Measurements from ENCODE around the gene RAB11B. TPM values are rescaled to one million over a fixed set of nuclear protein-coding genes. Genes with fewer than 3 reads are reported as not detected.

RAB11B gene
- total and polyA plus RNA-seq, 2 donors (not counting 1 experiment from before 2014, with no cell fraction given): 27.8 to 46.2 TPM

- Histone ChIP-seq H3K27me3 (ENCODE audit: control insufficient read depth, insufficient read depth, low read length) (no peaks in the 10 kb centered on the region), H3K4me1 (ENCODE audit: control insufficient read depth, extremely low read depth, insufficient read depth, low read length) (peaks cover 6% of the 10 kb centered on the region), H3K79me2 (ENCODE audit: control insufficient read depth, insufficient read depth, low read length) (peaks cover 9% of the 10 kb centered on the region), H3K27ac (ENCODE audit: insufficient read depth, low read length) (no peak overlapping the region), H3K9ac (ENCODE audit: insufficient read depth, low read length) (no peak overlapping the region), H3K36me3 (ENCODE audit: control insufficient read depth, insufficient read depth, low read length) (no peaks in the 10 kb centered on the region), H4K20me1 (ENCODE audit: control insufficient read depth, extremely low read depth, insufficient read depth, low read length) (no peaks in the 10 kb centered on the region), H2AFZ (ENCODE audit: low read length) (no peak overlapping the region), H3K9me3 (ENCODE audit: control insufficient read depth, insufficient read depth, low read depth, low read length) (no peaks in the 10 kb centered on the region), H3K4me2 (ENCODE audit: extremely low read depth, insufficient read depth, low read length) (no peak overlapping the region), H3K4me3 (replicated peaks in 1 of 4; ENCODE audit: control extremely low read depth in 1 of 4, insufficient read depth in 1 of 4, low read depth in 3 of 4, low read length in 4 of 4) (no peak overlapping the region)
- DNase-seq (ENCODE audit: low read depth in 2 of 2): no peak
- TF ChIP-seq EZH2 (IDR thresholded peaks at IDR 0.05; ENCODE audit: low read length, missing control alignments): no peak
- TF ChIP-seq CTCF (conservative IDR thresholded peaks at IDR 0.05 in 1 of 2, IDR thresholded peaks at IDR 0.05 in 1 of 2; ENCODE audit: low read depth in 1 of 2, low read length in 2 of 2): no peak
Observed at GRCh38 chr19:8387688-8388611, 2.2 kb upstream of the RAB11B start.

- H3K27ac ChIP-seq (ENCODE audit: insufficient read depth, low read length): no peak overlapping the region
- no peak overlapping the region for H3K4me3 ChIP-seq (replicated peaks in 1 of 4; ENCODE audit: control extremely low read depth in 1 of 4, insufficient read depth in 1 of 4, low read depth in 3 of 4, low read length in 4 of 4)
- no peaks in the 10 kb centered on the region for H3K9me3 ChIP-seq (ENCODE audit: control insufficient read depth, insufficient read depth, low read depth, low read length)
- H3K36me3 ChIP-seq (ENCODE audit: control insufficient read depth, insufficient read depth, low read length): no peaks in the 10 kb centered on the region
- H3K4me2 ChIP-seq (ENCODE audit: extremely low read depth, insufficient read depth, low read length): no peak overlapping the region
- DNase-seq (ENCODE audit: low read depth in 2 of 2): no peak
- no peaks in the 10 kb centered on the region for H3K27me3 ChIP-seq (ENCODE audit: control insufficient read depth, insufficient read depth, low read length)
- H3K79me2 ChIP-seq (ENCODE audit: control insufficient read depth, insufficient read depth, low read length): peaks cover 12% of the 10 kb centered on the region
- H3K4me1 ChIP-seq (ENCODE audit: control insufficient read depth, extremely low read depth, insufficient read depth, low read length): peaks cover 6% of the 10 kb centered on the region
- H4K20me1 ChIP-seq (ENCODE audit: control insufficient read depth, extremely low read depth, insufficient read depth, low read length): no peaks in the 10 kb centered on the region
- TF ChIP-seq EZH2 (IDR thresholded peaks at IDR 0.05; ENCODE audit: low read length, missing control alignments): no peak
- no peak for TF ChIP-seq CTCF (conservative IDR thresholded peaks at IDR 0.05 in 1 of 2, IDR thresholded peaks at IDR 0.05 in 1 of 2; ENCODE audit: low read depth in 1 of 2, low read length in 2 of 2)
- H3K9ac ChIP-seq (ENCODE audit: insufficient read depth, low read length): no peak overlapping the region
- no peak overlapping the region for H2AFZ ChIP-seq (ENCODE audit: low read length)
Observed at GRCh38 chr19:8388612-8388958, 1.6 kb upstream of the RAB11B start.

GRCh38 chr19:8390617-8390981 lies 439 bp downstream of the RAB11B start:
- Histone ChIP-seq H3K4me3 (replicated peaks in 1 of 4; ENCODE audit: control extremely low read depth in 1 of 4, insufficient read depth in 1 of 4, low read depth in 3 of 4, low read length in 4 of 4) (peak overlapping the region; percentile 52 to 79 (median 65)), H2AFZ (ENCODE audit: low read length) (no peak overlapping the region), H3K9ac (ENCODE audit: insufficient read depth, low read length) (peak overlapping the region; percentile 100), H3K9me3 (ENCODE audit: control insufficient read depth, insufficient read depth, low read depth, low read length) (no peaks in the 10 kb centered on the region), H3K27ac (ENCODE audit: insufficient read depth, low read length) (peak overlapping the region; percentile 96), H3K4me1 (ENCODE audit: control insufficient read depth, extremely low read depth, insufficient read depth, low read length) (peaks cover 8% of the 10 kb centered on the region), H3K36me3 (ENCODE audit: control insufficient read depth, insufficient read depth, low read length) (no peaks in the 10 kb centered on the region), H4K20me1 (ENCODE audit: control insufficient read depth, extremely low read depth, insufficient read depth, low read length) (no peaks in the 10 kb centered on the region), H3K27me3 (ENCODE audit: control insufficient read depth, insufficient read depth, low read length) (no peaks in the 10 kb centered on the region), H3K4me2 (ENCODE audit: extremely low read depth, insufficient read depth, low read length) (no peak overlapping the region), H3K79me2 (ENCODE audit: control insufficient read depth, insufficient read depth, low read length) (peaks cover 19% of the 10 kb centered on the region)
- no peak for TF ChIP-seq EZH2 (IDR thresholded peaks at IDR 0.05; ENCODE audit: low read length, missing control alignments)
- TF ChIP-seq CTCF (conservative IDR thresholded peaks at IDR 0.05 in 1 of 2, IDR thresholded peaks at IDR 0.05 in 1 of 2; ENCODE audit: low read depth in 1 of 2, low read length in 2 of 2): no peak
- peak; percentile 76 to 93 for DNase-seq (ENCODE audit: low read depth in 2 of 2)

Measured in fibroblast of lung (primary cell).